Naive B cell (primary cell): ENCODE data around the gene STPG1. TPM values are rescaled to one million over a fixed set of nuclear protein-coding genes. Genes with fewer than 3 reads are reported as not detected.

Experiments
- ATAC-seq, 2 donors: fragments of 150-1000 bp; cut with Tn5 transposase; 2 replicates each; pipeline ENCODE4 v1.10.0; 2021; ENCODE audit warnings: low read depth in 2 of 2, mild to moderate bottlenecking in 2 of 2, moderate library complexity in 2 of 2
- DNase-seq: peaks from one replicate; pipeline ENCODE4 v3.0.0; 2022
- H3K27ac Mint-ChIP-seq, 6 donors: one replicate each; pipeline ENCODE4 v1.8.0; 2020 to 2022; ENCODE audit warnings: mild to moderate bottlenecking in 6 of 6, mixed read lengths in 6 of 6, moderate library complexity in 5 of 6, inconsistent platforms in 2 of 6
- H3K27me3 Mint-ChIP-seq, 3 donors: one replicate each; pipeline ENCODE4 v1.8.0; 2021 to 2022; ENCODE audit warnings: mixed read lengths in 3 of 3, mild to moderate bottlenecking in 1 of 3
- H3K36me3 Mint-ChIP-seq, 2 donors: one replicate each; pipeline ENCODE4 v1.8.0; 2020 to 2022; ENCODE audit warnings: mixed read lengths in 2 of 2, inconsistent platforms in 1 of 2, mild to moderate bottlenecking in 1 of 2
- H3K4me1 Mint-ChIP-seq, 3 donors: one replicate each; pipeline ENCODE4 v1.8.0; 2020 to 2022; ENCODE audit warnings: mixed read lengths in 3 of 3, inconsistent platforms in 1 of 3, mild to moderate bottlenecking in 1 of 3, moderate library complexity in 1 of 3
- H3K4me3 Mint-ChIP-seq, 8 donors: one replicate each; pipeline ENCODE4 v1.8.0; 2020 to 2022; ENCODE audit warnings: mild to moderate bottlenecking in 8 of 8, mixed read lengths in 8 of 8, moderate library complexity in 8 of 8, inconsistent platforms in 2 of 8
- H3K9me3 Mint-ChIP-seq, 7 donors: one replicate each; pipeline ENCODE4 v1.8.0; 2020 to 2022; ENCODE audit warnings: mixed read lengths in 7 of 7, mild to moderate bottlenecking in 5 of 7, inconsistent platforms in 2 of 7, moderate library complexity in 1 of 7
- polyA plus RNA-seq, 6 donors: library from polyadenylated mRNA; unstranded; fragments of 300-500 nt; fragmentation: Illumina TruSeq; gene quantifications; one replicate each; pipeline ENCODE4 v1.2.3, GENCODE V29; 2021; ENCODE audit warnings: low read depth in 6 of 6

The STPG1 gene
- polyA plus RNA-seq, 6 donors from 2014 or later = 3.1 to 8.7 (median 3.9) TPM

GRCh38 chr1:24386241-24386640, 27.3 kb downstream of the STPG1 start:
- Mint-ChIP-seq H3K4me3 (no peak overlapping the region), H3K36me3 (no peaks in the 10 kb centered on the region), H3K27me3 (no peaks in the 10 kb centered on the region), H3K4me1 (peaks cover 16 to 22% (median 21%) of the 10 kb centered on the region in 3 donors), H3K9me3 (no peaks in the 10 kb centered on the region), H3K27ac (peak overlapping the region in 2 of 6 donors; percentile 10 to 40)
- ATAC-seq (no peak), DNase-seq (no peak)

GRCh38 chr1:24385160-24385940, 28.2 kb downstream of the STPG1 start:
- peak overlapping the region in 1 of 8 donors; percentile 10 for H3K4me3 Mint-ChIP-seq
- H3K9me3 Mint-ChIP-seq = no peaks in the 10 kb centered on the region
- H3K27ac Mint-ChIP-seq = peak overlapping the region in 4 of 6 donors; percentile 36 to 82 (median 72)
- peaks cover 14 to 19% (median 19%) of the 10 kb centered on the region in 3 donors for H3K4me1 Mint-ChIP-seq
- H3K36me3 Mint-ChIP-seq = no peaks in the 10 kb centered on the region
- ATAC-seq (peak; percentile 26 to 32), DNase-seq (no peak)
- no peaks in the 10 kb centered on the region for H3K27me3 Mint-ChIP-seq

GRCh38 chr1:24384251-24385090, 29.1 kb downstream of the STPG1 start:
- no peaks in the 10 kb centered on the region for H3K9me3 Mint-ChIP-seq
- ATAC-seq (peak; percentile 71 to 93), DNase-seq (peak; percentile 25)
- no peaks in the 10 kb centered on the region for H3K36me3 Mint-ChIP-seq
- H3K4me3 Mint-ChIP-seq = peak overlapping the region in 6 of 8 donors; percentile 26 to 72 (median 54)
- peaks cover 14 to 19% (median 15%) of the 10 kb centered on the region in 3 donors for H3K4me1 Mint-ChIP-seq
- H3K27ac Mint-ChIP-seq = peak overlapping the region in 4 of 6 donors; percentile 65 to 76 (median 70)
- H3K27me3 Mint-ChIP-seq = no peaks in the 10 kb centered on the region

- ATAC-seq (no peak), DNase-seq (no peak)
- H3K9me3 Mint-ChIP-seq = no peaks in the 10 kb centered on the region
- H3K4me1 Mint-ChIP-seq = peaks cover 14 to 19% (median 15%) of the 10 kb centered on the region in 3 donors
- H3K27ac Mint-ChIP-seq = no peak overlapping the region
- no peak overlapping the region for H3K4me3 Mint-ChIP-seq
- H3K27me3 Mint-ChIP-seq = no peaks in the 10 kb centered on the region
- H3K36me3 Mint-ChIP-seq = no peaks in the 10 kb centered on the region
These were observed 30.1 kb downstream of the STPG1 start for GRCh38 chr1:24383381-24383940.

- H3K9me3 Mint-ChIP-seq = no peaks in the 10 kb centered on the region
- no peaks in the 10 kb centered on the region for H3K27me3 Mint-ChIP-seq
- ATAC-seq = no peak
- H3K4me1 Mint-ChIP-seq = peaks cover 14 to 19% (median 15%) of the 10 kb centered on the region in 3 donors
- H3K4me3 Mint-ChIP-seq = no peak overlapping the region
- H3K27ac Mint-ChIP-seq = no peak overlapping the region
- H3K36me3 Mint-ChIP-seq = peaks cover 0 to 6% of the 10 kb centered on the region in 2 donors
- no peak for DNase-seq
These were observed 31.4 kb downstream of the STPG1 start for GRCh38 chr1:24382165-24382577.

- Mint-ChIP-seq H3K36me3 (peaks cover 0 to 7% of the 10 kb centered on the region in 2 donors), H3K4me1 (peaks cover 10 to 19% (median 14%) of the 10 kb centered on the region in 3 donors), H3K27ac (peak overlapping the region in 2 of 6 donors; percentile 43 to 89), H3K4me3 (no peak overlapping the region), H3K27me3 (no peaks in the 10 kb centered on the region), H3K9me3 (no peaks in the 10 kb centered on the region)
- ATAC-seq = no peak
- no peak for DNase-seq
These were observed 32.3 kb downstream of the STPG1 start for GRCh38 chr1:24381256-24381655.

- ATAC-seq = no peak
- no peak overlapping the region for H3K27ac Mint-ChIP-seq
- H3K9me3 Mint-ChIP-seq = no peaks in the 10 kb centered on the region
- H3K4me3 Mint-ChIP-seq = no peak overlapping the region
- peaks cover 0 to 7% of the 10 kb centered on the region in 2 donors for H3K36me3 Mint-ChIP-seq
- DNase-seq = no peak
- no peaks in the 10 kb centered on the region for H3K27me3 Mint-ChIP-seq
- peaks cover 10 to 16% (median 14%) of the 10 kb centered on the region in 3 donors for H3K4me1 Mint-ChIP-seq
These were observed 33.1 kb downstream of the STPG1 start for GRCh38 chr1:24380508-24380907.

GRCh38 chr1:24379733-24380315, 33.8 kb downstream of the STPG1 start:
- no peaks in the 10 kb centered on the region for H3K9me3 Mint-ChIP-seq
- H3K4me1 Mint-ChIP-seq = peaks cover 6 to 9% (median 8%) of the 10 kb centered on the region in 3 donors
- no peak overlapping the region for H3K4me3 Mint-ChIP-seq
- peak overlapping the region in 1 of 6 donors; percentile 18 for H3K27ac Mint-ChIP-seq
- H3K36me3 Mint-ChIP-seq = peaks cover 0 to 7% of the 10 kb centered on the region in 2 donors
- H3K27me3 Mint-ChIP-seq = no peaks in the 10 kb centered on the region
- ATAC-seq (no peak), DNase-seq (no peak)

- Mint-ChIP-seq H3K27me3 (no peaks in the 10 kb centered on the region), H3K9me3 (no peaks in the 10 kb centered on the region), H3K4me3 (peak overlapping the region in 1 of 8 donors; percentile 49), H3K4me1 (peaks cover 13 to 23% (median 20%) of the 10 kb centered on the region in 3 donors), H3K36me3 (peaks cover 0 to 7% of the 10 kb centered on the region in 2 donors), H3K27ac (peak overlapping the region in 4 of 6 donors; percentile 45 to 83 (median 68))
- DNase-seq = no peak
- ATAC-seq = no peak
These were observed 38.4 kb downstream of the STPG1 start for GRCh38 chr1:24374891-24375786.

GRCh38 chr1:24373710-24374109, 39.9 kb downstream of the STPG1 start:
- DNase-seq (no peak), ATAC-seq (no peak)
- H3K27me3 Mint-ChIP-seq = no peaks in the 10 kb centered on the region
- H3K27ac Mint-ChIP-seq = peak overlapping the region; percentile 83 to 98 (median 96)
- H3K4me3 Mint-ChIP-seq = peak overlapping the region in 3 of 8 donors; percentile 11 to 83 (median 75)
- no peaks in the 10 kb centered on the region for H3K9me3 Mint-ChIP-seq
- peaks cover 13 to 23% (median 20%) of the 10 kb centered on the region in 3 donors for H3K4me1 Mint-ChIP-seq
- H3K36me3 Mint-ChIP-seq = peaks cover 0 to 7% of the 10 kb centered on the region in 2 donors

- Mint-ChIP-seq H3K36me3 (peaks cover 0 to 7% of the 10 kb centered on the region in 2 donors), H3K4me1 (peaks cover 13 to 23% (median 20%) of the 10 kb centered on the region in 3 donors), H3K9me3 (no peaks in the 10 kb centered on the region), H3K27me3 (no peaks in the 10 kb centered on the region), H3K4me3 (peak overlapping the region in 6 of 8 donors; percentile 11 to 83 (median 47)), H3K27ac (peak overlapping the region; percentile 83 to 98 (median 96))
- ATAC-seq = peak; percentile 95
- peak; percentile 68 for DNase-seq
These were observed 40.5 kb downstream of the STPG1 start for GRCh38 chr1:24373044-24373443.

- Mint-ChIP-seq H3K27me3 (no peaks in the 10 kb centered on the region), H3K4me3 (no peak overlapping the region), H3K4me1 (peaks cover 13 to 23% (median 20%) of the 10 kb centered on the region in 3 donors), H3K27ac (peak overlapping the region in 1 of 6 donors; percentile 86), H3K36me3 (peaks cover 0 to 6% of the 10 kb centered on the region in 2 donors), H3K9me3 (no peaks in the 10 kb centered on the region)
- DNase-seq (no peak), ATAC-seq (no peak)
These were observed 43.8 kb downstream of the STPG1 start for GRCh38 chr1:24369801-24370200.
